Measurements from ENCODE around the gene INTS11.
A peak's percentile ranks its signal among the peaks of the same experiment; 100 is the strongest.

The INTS11 gene

DNA sequence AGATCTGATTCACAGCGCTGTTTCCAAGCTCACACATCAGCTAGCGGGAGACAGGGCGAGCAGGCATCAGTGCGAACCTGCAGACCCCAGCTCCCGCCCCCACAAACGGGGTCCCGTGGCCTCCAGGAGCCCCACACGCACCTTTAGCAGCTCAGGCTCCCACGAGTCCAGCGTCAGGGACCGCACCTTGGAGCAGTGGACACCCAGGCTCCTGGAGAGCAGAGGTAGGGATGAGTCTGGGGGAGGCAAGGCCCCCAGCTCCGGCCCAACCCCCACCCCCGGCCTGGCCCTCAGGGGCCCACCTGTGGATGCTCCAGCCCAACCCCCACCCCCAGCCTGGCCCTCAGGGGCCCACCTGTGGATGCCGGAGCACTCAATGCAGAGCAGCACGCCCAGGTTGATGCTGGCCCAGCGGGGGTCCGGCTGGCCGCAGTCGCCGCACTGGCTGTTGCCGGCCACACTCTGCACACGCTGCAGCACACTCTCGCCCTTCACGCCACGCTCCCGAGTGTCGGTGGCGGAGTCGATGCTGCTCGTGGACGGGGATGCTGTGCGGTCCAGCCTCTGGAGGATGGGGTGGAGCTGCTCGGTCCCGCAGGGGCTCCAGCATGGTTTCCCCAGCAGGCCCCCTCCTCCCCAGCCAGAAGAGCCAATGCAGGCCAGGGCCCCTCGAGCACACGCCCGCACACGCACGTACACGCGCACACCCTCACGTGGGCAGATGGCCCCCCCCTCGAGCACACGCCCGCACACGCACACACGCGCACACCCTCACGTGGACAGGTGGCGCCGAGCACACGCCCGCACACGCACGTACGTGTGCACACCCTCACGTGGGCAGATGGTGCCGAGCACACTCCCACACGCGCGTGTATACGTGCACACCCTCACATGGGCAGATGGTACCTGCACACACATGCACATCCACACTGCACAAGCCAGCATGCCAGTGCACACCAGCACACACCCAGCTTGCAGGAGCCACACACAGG, 28.1 kb downstream of the INTS11 start:
- H3K4me1 ChIP-seq (ENCODE audit: control insufficient read depth, insufficient read depth, low read length), result no peaks in the 10 kb centered on the region
- no peak overlapping the region for H3K4me3 ChIP-seq (ENCODE audit: low read depth, low read length)
- CTCF ChIA-PET, result interaction anchor here (0.7 kb wide), 1 partner anchor 174 kb away, joined by 3 read pairs; no protein-coding TSS in a partner anchor
- no peak overlapping the region for H3K27ac ChIP-seq (ENCODE audit: extremely low read depth, low read depth, low read length)
- POLR2A ChIA-PET, result no interaction called here
- H3K36me3 ChIP-seq (ENCODE audit: control insufficient read depth in 2 of 2, insufficient read depth in 1 of 2, low read length in 2 of 2), result peaks cover 0 to 41% of the 10 kb centered on the region in 2 experiments; a peak in 2 of 3 replicates
- H3K9me3 ChIP-seq (ENCODE audit: control insufficient read depth, insufficient read depth, low read depth, low read length), result no peaks in the 10 kb centered on the region
- peak; percentile 81 for TF ChIP-seq SCRT1 (tag by site-specific recombination; IDR thresholded peaks at IDR 0.05; ENCODE audit: borderline replicate concordance)
- no peak for TF ChIP-seq ZNF146 (tag by site-specific recombination; IDR thresholded peaks at IDR 0.05)
- TF ChIP-seq ZNF585B (tag by site-specific recombination; IDR thresholded peaks at IDR 0.05), result no peak
- TF ChIP-seq GLIS2 (tag by site-specific recombination; IDR thresholded peaks at IDR 0.05), result 0 out of 2 replicates have a peak, but pooled peaks have one; percentile 17
- TF ChIP-seq ZNF114 (tag by site-specific recombination; IDR thresholded peaks at IDR 0.05), result no peak
- peak; percentile 74 for TF ChIP-seq SCRT2 (tag by site-specific recombination; IDR thresholded peaks at IDR 0.05)
- no peak for TF ChIP-seq ZNF830 (tag by site-specific recombination; IDR thresholded peaks at IDR 0.05; ENCODE audit: low read depth)
- no peak for TF ChIP-seq ZNF366 (tag by site-specific recombination; conservative IDR thresholded peaks at IDR 0.05)
- no peak for TF ChIP-seq ZNF211 (tag by site-specific recombination; IDR thresholded peaks at IDR 0.05; ENCODE audit: low read depth)
- no peak for TF ChIP-seq ZNF112 (tag by site-specific recombination; IDR thresholded peaks at IDR 0.05)
- no peak for TF ChIP-seq ZBTB20 (tag by site-specific recombination; IDR thresholded peaks at IDR 0.05)
- no peak for TF ChIP-seq ZNF214 (tag by site-specific recombination; IDR thresholded peaks at IDR 0.05; ENCODE audit: borderline replicate concordance)
- TF ChIP-seq BCL11B (tag by site-specific recombination; IDR thresholded peaks at IDR 0.05; ENCODE audit: low read depth), result no peak
- TF ChIP-seq KLF8 (tag by site-specific recombination; IDR thresholded peaks at IDR 0.05), result peak; percentile 84; the same call in 1 of the 2 replicates
- TF ChIP-seq, protein P1, sequence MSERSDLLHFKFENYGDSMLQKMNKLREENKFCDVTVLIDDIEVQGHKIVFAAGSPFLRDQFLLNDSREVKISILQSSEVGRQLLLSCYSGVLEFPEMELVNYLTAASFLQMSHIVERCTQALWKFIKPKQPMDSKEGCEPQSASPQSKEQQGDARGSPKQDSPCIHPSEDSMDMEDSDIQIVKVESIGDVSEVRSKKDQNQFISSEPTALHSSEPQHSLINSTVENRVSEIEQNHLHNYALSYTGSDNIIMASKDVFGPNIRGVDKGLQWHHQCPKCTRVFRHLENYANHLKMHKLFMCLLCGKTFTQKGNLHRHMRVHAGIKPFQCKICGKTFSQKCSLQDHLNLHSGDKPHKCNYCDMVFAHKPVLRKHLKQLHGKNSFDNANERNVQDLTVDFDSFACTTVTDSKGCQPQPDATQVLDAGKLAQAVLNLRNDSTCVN (tag by site-specific recombination; optimal IDR thresholded peaks at IDR 0.05), result peak; percentile 30
- no peak for TF ChIP-seq ZNF132 (tag by site-specific recombination; IDR thresholded peaks at IDR 0.05; ENCODE audit: borderline replicate concordance)
- TF ChIP-seq ZNF747 (tag by site-specific recombination; IDR thresholded peaks at IDR 0.05), result no peak
- no peak for TF ChIP-seq ZNF350 (tag by site-specific recombination; IDR thresholded peaks at IDR 0.05)
- TF ChIP-seq, protein P2, sequence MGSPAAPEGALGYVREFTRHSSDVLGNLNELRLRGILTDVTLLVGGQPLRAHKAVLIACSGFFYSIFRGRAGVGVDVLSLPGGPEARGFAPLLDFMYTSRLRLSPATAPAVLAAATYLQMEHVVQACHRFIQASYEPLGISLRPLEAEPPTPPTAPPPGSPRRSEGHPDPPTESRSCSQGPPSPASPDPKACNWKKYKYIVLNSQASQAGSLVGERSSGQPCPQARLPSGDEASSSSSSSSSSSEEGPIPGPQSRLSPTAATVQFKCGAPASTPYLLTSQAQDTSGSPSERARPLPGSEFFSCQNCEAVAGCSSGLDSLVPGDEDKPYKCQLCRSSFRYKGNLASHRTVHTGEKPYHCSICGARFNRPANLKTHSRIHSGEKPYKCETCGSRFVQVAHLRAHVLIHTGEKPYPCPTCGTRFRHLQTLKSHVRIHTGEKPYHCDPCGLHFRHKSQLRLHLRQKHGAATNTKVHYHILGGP (tag by site-specific recombination; IDR thresholded peaks at IDR 0.05), result no peak
- TF ChIP-seq, protein P3, sequence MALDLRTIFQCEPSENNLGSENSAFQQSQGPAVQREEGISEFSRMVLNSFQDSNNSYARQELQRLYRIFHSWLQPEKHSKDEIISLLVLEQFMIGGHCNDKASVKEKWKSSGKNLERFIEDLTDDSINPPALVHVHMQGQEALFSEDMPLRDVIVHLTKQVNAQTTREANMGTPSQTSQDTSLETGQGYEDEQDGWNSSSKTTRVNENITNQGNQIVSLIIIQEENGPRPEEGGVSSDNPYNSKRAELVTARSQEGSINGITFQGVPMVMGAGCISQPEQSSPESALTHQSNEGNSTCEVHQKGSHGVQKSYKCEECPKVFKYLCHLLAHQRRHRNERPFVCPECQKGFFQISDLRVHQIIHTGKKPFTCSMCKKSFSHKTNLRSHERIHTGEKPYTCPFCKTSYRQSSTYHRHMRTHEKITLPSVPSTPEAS (tag by site-specific recombination; IDR thresholded peaks at IDR 0.05), result peak; percentile 73
- TF ChIP-seq, protein P4, sequence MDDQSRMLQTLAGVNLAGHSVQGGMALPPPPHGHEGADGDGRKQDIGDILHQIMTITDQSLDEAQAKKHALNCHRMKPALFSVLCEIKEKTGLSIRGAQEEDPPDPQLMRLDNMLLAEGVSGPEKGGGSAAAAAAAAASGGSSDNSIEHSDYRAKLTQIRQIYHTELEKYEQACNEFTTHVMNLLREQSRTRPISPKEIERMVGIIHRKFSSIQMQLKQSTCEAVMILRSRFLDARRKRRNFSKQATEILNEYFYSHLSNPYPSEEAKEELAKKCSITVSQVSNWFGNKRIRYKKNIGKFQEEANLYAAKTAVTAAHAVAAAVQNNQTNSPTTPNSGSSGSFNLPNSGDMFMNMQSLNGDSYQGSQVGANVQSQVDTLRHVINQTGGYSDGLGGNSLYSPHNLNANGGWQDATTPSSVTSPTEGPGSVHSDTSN (CRISPR knock-in tag; IDR thresholded peaks at IDR 0.05), result no peak
- TF ChIP-seq, protein P5, sequence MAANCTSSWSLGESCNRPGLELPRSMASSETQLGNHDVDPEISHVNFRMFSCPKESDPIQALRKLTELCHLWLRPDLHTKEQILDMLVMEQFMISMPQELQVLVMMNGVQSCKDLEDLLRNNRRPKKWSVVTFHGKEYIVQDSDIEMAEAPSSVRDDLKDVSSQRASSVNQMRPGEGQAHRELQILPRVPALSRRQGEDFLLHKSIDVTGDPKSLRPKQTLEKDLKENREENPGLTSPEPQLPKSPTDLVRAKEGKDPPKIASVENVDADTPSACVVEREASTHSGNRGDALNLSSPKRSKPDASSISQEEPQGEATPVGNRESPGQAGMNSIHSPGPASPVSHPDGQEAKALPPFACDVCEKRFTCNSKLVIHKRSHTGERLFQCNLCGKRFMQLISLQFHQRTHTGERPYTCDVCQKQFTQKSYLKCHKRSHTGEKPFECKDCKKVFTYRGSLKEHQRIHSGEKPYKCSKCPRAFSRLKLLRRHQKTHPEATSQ (tag by site-specific recombination; IDR thresholded peaks at IDR 0.05), result no peak
- TF ChIP-seq, protein P6, sequence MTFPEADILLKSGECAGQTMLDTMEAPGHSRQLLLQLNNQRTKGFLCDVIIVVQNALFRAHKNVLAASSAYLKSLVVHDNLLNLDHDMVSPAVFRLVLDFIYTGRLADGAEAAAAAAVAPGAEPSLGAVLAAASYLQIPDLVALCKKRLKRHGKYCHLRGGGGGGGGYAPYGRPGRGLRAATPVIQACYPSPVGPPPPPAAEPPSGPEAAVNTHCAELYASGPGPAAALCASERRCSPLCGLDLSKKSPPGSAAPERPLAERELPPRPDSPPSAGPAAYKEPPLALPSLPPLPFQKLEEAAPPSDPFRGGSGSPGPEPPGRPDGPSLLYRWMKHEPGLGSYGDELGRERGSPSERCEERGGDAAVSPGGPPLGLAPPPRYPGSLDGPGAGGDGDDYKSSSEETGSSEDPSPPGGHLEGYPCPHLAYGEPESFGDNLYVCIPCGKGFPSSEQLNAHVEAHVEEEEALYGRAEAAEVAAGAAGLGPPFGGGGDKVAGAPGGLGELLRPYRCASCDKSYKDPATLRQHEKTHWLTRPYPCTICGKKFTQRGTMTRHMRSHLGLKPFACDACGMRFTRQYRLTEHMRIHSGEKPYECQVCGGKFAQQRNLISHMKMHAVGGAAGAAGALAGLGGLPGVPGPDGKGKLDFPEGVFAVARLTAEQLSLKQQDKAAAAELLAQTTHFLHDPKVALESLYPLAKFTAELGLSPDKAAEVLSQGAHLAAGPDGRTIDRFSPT (tag by site-specific recombination; IDR thresholded peaks at IDR 0.05), result peak; percentile 58; the same call in 1 of the 2 replicates
- peak; percentile 70 for TF ChIP-seq ZFHX2 (tag by site-specific recombination; conservative IDR thresholded peaks at IDR 0.05)
- TF ChIP-seq ZNF138 (tag by site-specific recombination; IDR thresholded peaks at IDR 0.05; ENCODE audit: borderline replicate concordance), result no peak
- TF ChIP-seq ZBTB1 (tag by site-specific recombination; IDR thresholded peaks at IDR 0.05), result no peak
- no peak for TF ChIP-seq ZNF157 (tag by site-specific recombination; IDR thresholded peaks at IDR 0.05)
- TF ChIP-seq ZNF19 (tag by site-specific recombination; IDR thresholded peaks at IDR 0.05; ENCODE audit: low read depth), result no peak
- TF ChIP-seq TCF7L2 (IDR thresholded peaks at IDR 0.05; ENCODE audit: borderline replicate concordance, low read depth, low read length), result no peak

Data from HEK293 (cell line).